WI38 (cell line): Measurements from ENCODE around the gene ZBTB48.

Experiments
- H3K4me3 ChIP-seq: 2 replicates; pipeline ENCODE4 v1.5.1; 2011; ENCODE audit warnings: low read depth, mild to moderate bottlenecking, control low read depth, low read length
- TF ChIP-seq, protein P1 (sequence below): IDR thresholded peaks from 2 replicates; pipeline ENCODE4 v1.5.1; 2012; ENCODE audit warnings: low read depth, mild to moderate bottlenecking, control low read depth, low read length

Gene ZBTB48

DNA sequence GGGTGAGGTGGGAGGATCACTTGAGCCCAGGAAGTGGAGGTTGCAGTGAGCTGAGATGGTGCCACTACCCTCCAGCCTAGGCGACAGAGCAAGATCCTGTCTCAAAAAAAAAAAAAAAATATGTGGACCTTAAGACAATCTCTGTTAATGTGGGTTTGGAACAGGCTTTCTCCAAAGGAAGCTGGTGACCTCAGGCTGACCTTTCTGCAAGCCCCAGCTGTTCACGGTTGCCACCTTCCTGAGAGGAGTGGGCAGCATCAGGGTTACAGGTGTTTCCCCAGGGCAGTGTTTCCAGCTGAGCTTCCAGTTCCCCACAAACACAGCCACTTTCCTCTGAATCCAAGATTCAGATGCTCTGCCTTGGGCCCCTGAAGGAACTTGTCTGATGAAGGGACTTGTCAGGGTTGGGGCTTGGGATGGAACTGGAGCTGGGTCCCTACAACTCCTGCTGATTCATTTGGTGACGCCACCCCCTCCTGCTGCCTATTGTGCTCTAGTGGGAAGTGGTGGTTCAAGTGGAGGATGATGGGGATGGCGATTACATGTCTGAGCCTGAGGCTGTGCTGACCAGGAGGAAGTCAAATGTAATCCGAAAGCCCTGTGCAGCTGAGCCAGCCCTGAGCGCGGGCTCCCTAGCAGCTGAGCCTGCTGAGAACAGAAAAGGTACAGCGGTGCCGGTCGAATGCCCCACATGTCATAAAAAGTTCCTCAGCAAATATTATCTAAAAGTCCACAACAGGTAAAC is 1.9 kb downstream of the ZBTB48 start:
- H3K4me3 ChIP-seq = no peak overlapping the region
- TF ChIP-seq, protein P1, sequence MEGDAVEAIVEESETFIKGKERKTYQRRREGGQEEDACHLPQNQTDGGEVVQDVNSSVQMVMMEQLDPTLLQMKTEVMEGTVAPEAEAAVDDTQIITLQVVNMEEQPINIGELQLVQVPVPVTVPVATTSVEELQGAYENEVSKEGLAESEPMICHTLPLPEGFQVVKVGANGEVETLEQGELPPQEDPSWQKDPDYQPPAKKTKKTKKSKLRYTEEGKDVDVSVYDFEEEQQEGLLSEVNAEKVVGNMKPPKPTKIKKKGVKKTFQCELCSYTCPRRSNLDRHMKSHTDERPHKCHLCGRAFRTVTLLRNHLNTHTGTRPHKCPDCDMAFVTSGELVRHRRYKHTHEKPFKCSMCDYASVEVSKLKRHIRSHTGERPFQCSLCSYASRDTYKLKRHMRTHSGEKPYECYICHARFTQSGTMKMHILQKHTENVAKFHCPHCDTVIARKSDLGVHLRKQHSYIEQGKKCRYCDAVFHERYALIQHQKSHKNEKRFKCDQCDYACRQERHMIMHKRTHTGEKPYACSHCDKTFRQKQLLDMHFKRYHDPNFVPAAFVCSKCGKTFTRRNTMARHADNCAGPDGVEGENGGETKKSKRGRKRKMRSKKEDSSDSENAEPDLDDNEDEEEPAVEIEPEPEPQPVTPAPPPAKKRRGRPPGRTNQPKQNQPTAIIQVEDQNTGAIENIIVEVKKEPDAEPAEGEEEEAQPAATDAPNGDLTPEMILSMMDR = no peak

DNA sequence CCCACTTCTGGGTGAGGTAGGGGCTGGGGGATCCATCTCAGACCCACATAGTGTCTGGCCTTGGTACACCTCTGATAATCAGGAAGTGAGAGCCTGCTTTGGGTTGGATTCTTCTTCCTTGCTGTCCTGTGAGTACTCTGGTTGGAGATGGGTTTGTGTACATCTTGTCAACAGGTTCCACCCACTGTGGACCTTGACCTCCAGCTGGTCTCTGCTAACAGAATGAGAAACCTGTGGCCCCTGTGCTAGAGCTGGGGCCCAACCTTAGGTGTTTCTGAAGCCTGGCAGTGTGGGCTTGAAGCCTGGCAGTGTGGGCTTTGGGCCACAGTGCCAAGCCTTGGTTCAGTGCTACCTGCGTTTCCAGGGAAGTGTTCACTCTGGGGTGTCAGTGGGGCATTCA is 2.6 kb downstream of the ZBTB48 start:
- TF ChIP-seq, protein P1 = no peak
- H3K4me3 ChIP-seq = no peak overlapping the region

DNA sequence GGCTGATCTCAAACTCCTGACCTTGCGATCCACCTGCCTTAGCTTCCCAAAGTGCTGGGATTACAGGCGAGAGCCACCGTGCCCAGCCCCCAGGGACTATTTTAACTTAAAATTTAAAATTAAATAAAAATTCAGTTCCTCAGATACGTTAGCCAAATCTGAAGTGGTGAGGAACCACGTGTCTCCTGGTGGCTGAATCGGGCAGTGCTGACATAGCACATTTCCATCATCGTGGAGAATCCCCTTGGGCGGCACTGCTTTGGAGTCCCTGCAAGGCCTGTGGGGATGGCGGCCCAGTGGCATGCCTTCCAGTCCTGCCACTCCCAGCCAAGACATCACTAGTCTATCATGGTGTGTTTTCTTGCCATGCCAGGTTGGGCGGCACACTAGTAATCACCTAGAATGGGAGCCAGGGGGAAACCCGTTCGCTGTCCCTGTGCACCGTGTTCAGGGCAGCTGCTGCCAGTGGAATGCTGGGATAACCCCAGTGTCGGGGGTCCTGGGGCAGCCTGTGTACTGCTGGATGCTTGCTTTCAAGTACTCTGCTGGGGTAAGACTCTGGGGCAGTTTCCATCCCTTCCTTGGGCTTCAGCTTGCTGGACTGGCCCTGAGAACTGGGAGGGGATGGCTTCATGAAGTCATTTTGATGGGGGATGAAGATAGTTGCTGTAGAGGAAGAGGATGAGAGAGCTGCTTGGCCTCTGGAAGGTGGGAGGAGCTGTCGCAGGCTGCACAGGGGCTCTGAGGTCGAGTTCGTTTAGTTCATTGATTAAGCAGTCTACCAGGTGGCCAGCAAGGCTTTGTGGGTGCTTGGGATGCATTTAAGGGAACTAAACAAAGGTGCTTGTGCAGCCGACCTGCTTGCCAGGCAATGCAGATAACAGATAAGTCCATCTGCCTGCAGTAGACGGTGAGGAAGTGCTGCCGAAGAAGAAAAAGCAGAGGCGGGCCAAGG is 4.6 kb downstream of the ZBTB48 start:
- H3K4me3 ChIP-seq = no peak overlapping the region
- TF ChIP-seq, protein P1 = no peak

DNA sequence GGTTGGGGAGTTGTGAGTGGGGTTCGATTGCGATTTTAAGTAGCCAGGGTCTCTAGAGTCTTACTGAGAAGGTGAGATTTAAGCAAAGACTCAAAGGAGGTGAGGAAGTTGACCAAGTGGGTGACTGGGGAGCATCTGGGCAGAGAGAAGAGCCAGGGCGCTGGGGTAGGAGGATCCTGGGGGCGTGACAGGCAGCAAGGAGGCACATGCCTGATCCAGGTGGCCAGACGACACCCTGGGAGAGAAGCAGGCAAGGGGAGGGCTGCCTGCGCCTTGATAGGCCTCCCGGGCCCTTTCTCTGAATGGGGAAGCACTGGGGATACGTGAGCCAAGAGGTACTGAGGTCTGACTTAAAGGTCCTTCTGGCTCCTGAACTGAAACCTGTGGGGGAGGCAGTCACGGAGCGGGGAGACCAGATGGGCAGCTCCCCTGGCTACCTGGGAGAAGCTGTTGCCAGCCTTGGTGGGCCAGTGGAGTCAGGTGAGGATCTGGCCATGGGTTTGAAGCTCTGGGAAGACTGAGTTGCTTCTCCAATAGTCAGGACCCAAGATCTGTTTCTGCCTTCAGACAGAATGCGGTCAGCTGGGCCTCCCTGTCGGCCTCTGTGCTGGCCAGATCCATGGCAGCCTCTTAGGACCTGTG is 5.4 kb downstream of the ZBTB48 start:
- H3K4me3 ChIP-seq = no peak overlapping the region
- TF ChIP-seq, protein P1 = no peak

DNA sequence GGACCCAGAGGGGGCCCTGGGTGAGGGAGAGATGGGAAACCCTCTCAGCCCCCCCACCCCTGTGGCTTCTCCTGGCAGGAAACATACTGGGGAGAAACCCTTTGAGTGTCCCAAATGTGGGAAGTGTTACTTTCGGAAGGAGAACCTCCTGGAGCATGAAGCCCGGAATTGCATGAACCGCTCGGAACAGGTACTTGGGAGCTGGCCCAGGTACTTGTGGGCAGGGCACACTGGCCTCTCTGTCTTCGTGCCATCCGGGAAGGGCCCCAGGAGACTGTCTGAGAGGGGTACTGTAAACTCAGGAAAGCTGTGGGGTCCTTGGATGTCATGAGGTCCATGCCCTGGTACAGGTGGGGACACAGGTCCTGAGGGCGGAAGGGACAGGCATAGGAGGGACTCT is 6.0 kb downstream of the ZBTB48 start:
- TF ChIP-seq, protein P1 = no peak
- H3K4me3 ChIP-seq = no peak overlapping the region

DNA sequence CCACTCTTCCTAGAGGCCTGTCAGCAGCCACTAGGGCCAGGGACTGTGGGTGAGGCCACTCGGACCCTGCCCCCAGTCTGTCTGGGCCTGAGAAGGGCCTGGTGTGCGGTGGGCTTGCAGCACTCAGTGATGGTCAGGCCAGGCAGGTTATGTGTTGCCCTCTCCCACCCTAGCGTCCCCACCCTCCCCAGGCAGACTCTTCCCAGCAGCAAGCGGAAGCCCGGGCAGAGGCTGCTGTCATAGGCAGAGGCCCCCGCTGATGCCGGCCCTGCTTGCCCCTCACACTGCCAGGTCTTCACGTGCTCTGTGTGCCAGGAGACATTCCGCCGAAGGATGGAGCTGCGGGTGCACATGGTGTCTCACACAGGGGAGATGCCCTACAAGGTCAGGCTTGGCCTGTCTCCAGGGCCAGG is 6.6 kb downstream of the ZBTB48 start:
- H3K4me3 ChIP-seq = no peak overlapping the region
- TF ChIP-seq, protein P1 = no peak
